Measurements from ENCODE around the gene ALMS1. TPM values are rescaled to one million over a fixed set of nuclear protein-coding genes. Genes with fewer than 3 reads are reported as not detected.

ALMS1 gene
- total and polyA plus RNA-seq, 2 of the 8 experiments (the other 6 are each of a cell fraction or from before 2014, with no cell fraction given): 21.8 to 45.6 TPM

GRCh38 chr2:73651591-73652230 lies 266.1 kb downstream of the ALMS1 start (continued):
- TF ChIP-seq YY1 (IDR thresholded peaks at IDR 0.05; ENCODE audit: low read depth, low read length) (no peak), BCL11A (IDR thresholded peaks at IDR 0.05; ENCODE audit: low read depth in 2 of 2, low read length in 2 of 2) (no peak), POU5F1 (IDR thresholded peaks at IDR 0.05; ENCODE audit: low read depth, low read length) (no peak), RXRA (IDR thresholded peaks at IDR 0.05; ENCODE audit: insufficient read depth, low read depth, low read length) (no peak), CHD7 (IDR thresholded peaks at IDR 0.05; ENCODE audit: insufficient replicate concordance, low read length) (no peak), SP2 (IDR thresholded peaks at IDR 0.05; ENCODE audit: low read length) (no peak), TBP (IDR thresholded peaks at IDR 0.05; ENCODE audit: low read depth, low read length) (no peak)
